Loucy (cell line): Measurements from ENCODE around the gene SCPEP1.

Source experiments
- CTCF ChIP-seq: fragments of 200-600 bp; sonication (generic); conservative IDR thresholded peaks from 2 replicates; pipeline ENCODE4 v1.5.1; 2014; ENCODE audit warnings: mild to moderate bottlenecking, antibody characterized with exemption, low read length
- EZH2phosphoT487 ChIP-seq: fragments of 200-600 bp; IDR thresholded peaks from 2 replicates; pipeline ENCODE4 v1.6.1; 2018; ENCODE audit warnings: antibody characterized with exemption, mild to moderate bottlenecking, moderate library complexity, borderline replicate concordance

DNA sequence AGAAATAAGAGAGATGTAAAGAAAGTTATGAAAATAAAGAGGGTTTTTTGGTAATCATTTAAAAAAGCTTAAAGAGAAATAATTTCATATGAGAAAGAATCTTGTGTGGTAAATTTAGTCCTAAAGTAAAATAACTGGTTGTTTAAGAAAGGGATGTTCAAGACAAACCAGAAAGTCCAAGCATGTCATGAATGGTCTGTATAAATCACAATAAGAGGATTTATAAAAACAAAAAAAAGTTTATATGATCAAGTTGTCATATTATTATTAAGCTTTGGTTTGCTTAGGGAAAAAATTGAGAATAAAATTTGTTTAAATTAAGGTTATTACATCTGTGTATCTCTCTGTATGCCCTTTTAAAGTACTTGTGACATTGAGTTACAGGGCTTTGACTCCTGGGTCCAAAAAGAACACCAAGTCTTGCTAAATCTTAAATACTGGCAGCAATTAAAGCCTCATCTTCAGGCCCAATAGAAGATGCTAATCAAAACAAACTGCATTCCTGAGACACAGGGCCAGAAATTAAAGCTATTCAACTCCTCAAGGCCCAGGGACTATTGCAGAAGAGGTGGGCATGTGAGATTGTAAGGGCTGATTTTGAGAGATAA is 48.5 kb upstream of the SCPEP1 start:
- TF ChIP-seq CTCF (no peak), EZH2phosphoT487 (no peak)
